Nephron (organoid): ENCODE data around the gene PKD1L1.

Experiments
- H3K27ac Mint-ChIP-seq, 3 experiments: 2 replicates each; pipeline ENCODE4 v1.8.0; 2020; ENCODE audit warnings: mixed read lengths in 3 of 3, mild to moderate bottlenecking in 2 of 3, moderate library complexity in 1 of 3
- H3K27me3 Mint-ChIP-seq: 2 replicates; pipeline ENCODE4 v1.8.0; 2021; ENCODE audit warnings: low read depth, mild to moderate bottlenecking, moderate library complexity, mixed read lengths
- H3K36me3 Mint-ChIP-seq: 2 replicates; pipeline ENCODE4 v1.8.0; 2020; ENCODE audit warnings: low read depth, mixed read lengths
- H3K4me1 Mint-ChIP-seq: 2 replicates; pipeline ENCODE4 v1.8.0; 2020; ENCODE audit warnings: mixed read lengths
- H3K4me3 Mint-ChIP-seq, 3 experiments: 2 replicates each; pipeline ENCODE4 v1.8.0; 2020; ENCODE audit warnings: mild to moderate bottlenecking in 3 of 3, mixed read lengths in 3 of 3, moderate library complexity in 2 of 3
- H3K9me3 Mint-ChIP-seq: 2 replicates; pipeline ENCODE4 v1.8.0; 2020; ENCODE audit warnings: mixed read lengths
- TF ChIP-seq, protein P1 (sequence below), 3 experiments: fragments of 200-600 bp; sonication (generic); IDR thresholded peaks; one replicate each; pipeline ENCODE4 v1.5.0; 2021; ENCODE audit warnings: antibody characterized with exemption in 3 of 3; ENCODE audit not compliant: unreplicated experiment in 3 of 3

The PKD1L1 gene

DNA sequence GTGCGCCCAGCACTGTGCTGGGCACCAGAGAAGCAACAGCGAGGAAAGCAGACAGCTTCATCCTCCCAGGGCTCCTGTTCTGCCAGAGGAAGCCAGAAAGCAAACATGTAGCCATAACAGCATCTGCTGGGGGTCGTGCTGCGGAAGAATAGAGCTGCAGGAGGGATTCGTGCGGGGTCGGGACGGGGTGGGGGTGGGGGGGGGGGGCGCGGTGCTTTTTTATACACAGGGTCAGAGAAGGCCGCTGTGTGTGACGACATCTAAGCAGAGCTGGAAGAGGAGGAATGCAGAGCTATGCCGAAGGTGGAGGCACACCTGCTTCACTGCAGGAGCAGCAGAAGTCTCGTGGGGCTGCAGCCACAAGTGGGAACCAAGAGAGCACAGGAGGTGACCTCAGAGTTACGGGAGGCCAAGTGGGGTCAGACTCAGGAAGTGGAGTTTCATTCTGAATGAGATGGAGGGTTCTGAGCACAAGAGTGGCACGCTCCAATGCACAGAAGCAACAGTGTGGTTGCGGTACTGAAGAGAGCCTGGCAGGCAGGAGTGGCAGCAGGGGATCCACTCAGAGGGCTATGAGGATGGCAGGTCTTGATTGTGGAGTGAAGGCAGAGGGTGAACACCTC lies 11.1 kb downstream of the PKD1L1 start:
- Mint-ChIP-seq H3K4me1 (no peaks in the 10 kb centered on the region), H3K27ac (no peak overlapping the region), H3K4me3 (no peak overlapping the region), H3K27me3 (peaks cover 7% of the 10 kb centered on the region), H3K36me3 (no peaks in the 10 kb centered on the region), H3K9me3 (no peaks in the 10 kb centered on the region)
- TF ChIP-seq, protein P1, sequence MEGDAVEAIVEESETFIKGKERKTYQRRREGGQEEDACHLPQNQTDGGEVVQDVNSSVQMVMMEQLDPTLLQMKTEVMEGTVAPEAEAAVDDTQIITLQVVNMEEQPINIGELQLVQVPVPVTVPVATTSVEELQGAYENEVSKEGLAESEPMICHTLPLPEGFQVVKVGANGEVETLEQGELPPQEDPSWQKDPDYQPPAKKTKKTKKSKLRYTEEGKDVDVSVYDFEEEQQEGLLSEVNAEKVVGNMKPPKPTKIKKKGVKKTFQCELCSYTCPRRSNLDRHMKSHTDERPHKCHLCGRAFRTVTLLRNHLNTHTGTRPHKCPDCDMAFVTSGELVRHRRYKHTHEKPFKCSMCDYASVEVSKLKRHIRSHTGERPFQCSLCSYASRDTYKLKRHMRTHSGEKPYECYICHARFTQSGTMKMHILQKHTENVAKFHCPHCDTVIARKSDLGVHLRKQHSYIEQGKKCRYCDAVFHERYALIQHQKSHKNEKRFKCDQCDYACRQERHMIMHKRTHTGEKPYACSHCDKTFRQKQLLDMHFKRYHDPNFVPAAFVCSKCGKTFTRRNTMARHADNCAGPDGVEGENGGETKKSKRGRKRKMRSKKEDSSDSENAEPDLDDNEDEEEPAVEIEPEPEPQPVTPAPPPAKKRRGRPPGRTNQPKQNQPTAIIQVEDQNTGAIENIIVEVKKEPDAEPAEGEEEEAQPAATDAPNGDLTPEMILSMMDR (IDR thresholded peaks at IDR 0.05; ENCODE audit: unreplicated experiment in 3 of 3), result no peak

DNA sequence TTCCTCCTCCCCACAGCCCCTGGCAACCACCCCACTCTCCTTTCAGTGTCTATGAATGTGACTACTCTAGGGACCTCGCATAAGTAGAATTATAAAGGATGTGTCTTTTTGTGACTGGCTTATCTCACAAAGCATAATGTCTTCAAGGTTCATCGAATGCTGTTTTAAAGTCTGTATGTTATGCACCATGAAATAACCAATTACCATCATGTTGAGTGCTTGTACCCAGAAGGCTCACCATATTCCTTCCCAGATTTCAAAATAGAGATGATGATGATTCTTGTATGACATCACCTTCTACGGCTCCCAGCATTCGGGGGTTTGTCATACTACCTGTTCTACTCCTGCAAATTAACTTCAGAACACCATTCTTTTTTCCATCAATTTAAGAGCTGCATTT lies 11.9 kb downstream of the PKD1L1 start:
- Mint-ChIP-seq H3K27ac (no peak overlapping the region), H3K4me3 (no peak overlapping the region), H3K27me3 (peaks cover 7% of the 10 kb centered on the region), H3K4me1 (no peaks in the 10 kb centered on the region), H3K36me3 (no peaks in the 10 kb centered on the region), H3K9me3 (no peaks in the 10 kb centered on the region)
- TF ChIP-seq, protein P1 (IDR thresholded peaks at IDR 0.05; ENCODE audit: unreplicated experiment in 3 of 3), result no peak

DNA sequence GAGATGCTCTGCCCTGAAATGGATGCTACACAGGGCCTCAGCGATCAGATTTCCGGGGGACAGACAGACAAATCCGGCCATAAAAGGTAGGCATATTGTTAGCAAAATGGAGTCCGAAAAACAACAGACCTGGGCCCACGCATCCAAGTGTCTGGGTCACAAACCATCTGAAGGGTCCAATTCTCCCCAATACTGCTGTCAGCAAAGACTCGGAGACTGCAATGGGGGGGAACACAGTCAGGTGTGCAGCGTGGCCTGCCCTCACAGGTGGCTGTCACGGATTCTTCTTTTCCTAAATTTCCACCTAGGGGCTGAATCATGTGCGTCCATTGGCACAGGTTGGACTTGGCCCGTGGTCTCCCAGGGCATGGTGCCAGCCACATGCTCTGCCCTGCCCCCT lies 12.9 kb downstream of the PKD1L1 start:
- H3K27ac Mint-ChIP-seq, result no peak overlapping the region
- H3K4me3 Mint-ChIP-seq, result no peak overlapping the region
- TF ChIP-seq, protein P1 (IDR thresholded peaks at IDR 0.05; ENCODE audit: unreplicated experiment in 3 of 3), result no peak
- H3K4me1 Mint-ChIP-seq, result no peaks in the 10 kb centered on the region
- no peaks in the 10 kb centered on the region for H3K9me3 Mint-ChIP-seq
- peaks cover 7% of the 10 kb centered on the region for H3K27me3 Mint-ChIP-seq
- no peaks in the 10 kb centered on the region for H3K36me3 Mint-ChIP-seq

DNA sequence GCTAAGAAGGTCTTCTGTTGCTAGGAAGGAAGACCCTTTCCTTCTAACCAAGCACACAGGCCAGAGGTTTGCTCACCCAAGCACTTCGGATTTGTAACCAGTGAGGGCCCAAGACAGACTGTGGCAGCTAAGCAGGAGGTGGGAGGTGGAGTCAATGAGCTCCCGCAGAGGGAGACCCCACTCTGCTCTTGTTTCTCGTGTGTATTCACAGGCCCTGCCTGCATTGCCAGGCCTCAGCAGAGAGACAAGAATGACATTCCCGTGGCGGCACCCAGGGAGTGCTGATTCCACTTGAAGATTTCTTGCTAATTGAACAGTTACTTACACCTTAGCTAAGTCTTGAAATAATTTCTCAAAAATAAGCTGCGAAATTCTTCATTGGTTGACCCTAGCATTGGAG lies 13.4 kb downstream of the PKD1L1 start:
- peaks cover 6% of the 10 kb centered on the region for H3K27me3 Mint-ChIP-seq
- H3K4me3 Mint-ChIP-seq, result no peak overlapping the region
- no peaks in the 10 kb centered on the region for H3K4me1 Mint-ChIP-seq
- H3K27ac Mint-ChIP-seq, result no peak overlapping the region
- H3K36me3 Mint-ChIP-seq, result no peaks in the 10 kb centered on the region
- TF ChIP-seq, protein P1 (IDR thresholded peaks at IDR 0.05; ENCODE audit: unreplicated experiment in 3 of 3), result no peak
- H3K9me3 Mint-ChIP-seq, result no peaks in the 10 kb centered on the region

DNA sequence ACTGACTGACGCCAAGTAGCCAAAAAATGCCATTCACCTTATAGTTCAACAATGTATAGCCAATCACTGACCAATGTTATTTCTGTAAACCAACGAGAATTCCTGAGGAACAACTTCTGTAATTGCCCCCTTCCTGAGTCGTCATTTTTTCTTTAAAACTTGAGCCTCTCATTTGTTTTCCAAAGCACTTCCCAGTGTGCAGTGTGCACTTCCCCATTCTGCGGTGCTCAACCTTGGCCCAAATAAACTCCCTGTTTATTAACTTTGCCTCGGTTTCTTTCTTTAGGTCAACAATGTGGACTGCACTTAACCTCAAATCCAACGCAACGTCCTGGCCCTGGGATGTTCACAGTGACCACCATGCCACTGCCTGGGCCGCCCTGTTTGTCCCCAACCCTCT lies 15.1 kb downstream of the PKD1L1 start:
- no peaks in the 10 kb centered on the region for H3K36me3 Mint-ChIP-seq
- no peaks in the 10 kb centered on the region for H3K4me1 Mint-ChIP-seq
- TF ChIP-seq, protein P1 (IDR thresholded peaks at IDR 0.05; ENCODE audit: unreplicated experiment in 3 of 3), result no peak
- no peaks in the 10 kb centered on the region for H3K9me3 Mint-ChIP-seq
- H3K27me3 Mint-ChIP-seq, result peaks cover 6% of the 10 kb centered on the region
- no peak overlapping the region for H3K4me3 Mint-ChIP-seq
- H3K27ac Mint-ChIP-seq, result no peak overlapping the region

DNA sequence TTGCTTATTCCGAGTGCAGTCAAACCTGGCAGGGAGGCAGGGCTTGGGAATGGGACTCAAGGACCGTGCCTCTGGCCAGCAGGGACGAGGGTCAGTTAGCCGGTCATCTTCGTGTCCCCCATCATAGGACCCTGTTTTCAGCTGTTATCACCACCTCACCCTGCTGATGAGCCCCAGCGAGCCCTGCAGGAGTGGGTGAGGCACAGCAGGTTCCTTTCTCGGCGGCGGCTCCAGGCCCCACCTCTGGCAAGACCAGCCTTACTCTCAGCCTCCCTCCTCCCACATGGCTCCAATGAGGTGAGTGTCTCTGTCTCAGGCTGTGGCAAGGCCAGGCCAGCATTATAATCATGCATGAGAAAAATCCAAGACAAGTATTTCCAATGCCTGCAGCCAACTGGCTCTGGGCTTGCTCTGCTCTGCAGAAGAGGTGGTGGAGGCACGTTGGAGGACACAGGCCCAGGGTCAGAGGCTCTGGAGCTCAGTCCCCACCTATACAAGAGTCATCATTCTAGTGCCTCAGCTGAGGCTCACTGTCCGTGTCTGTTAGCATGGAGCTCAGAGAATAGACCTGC lies 15.7 kb downstream of the PKD1L1 start:
- TF ChIP-seq, protein P1 (IDR thresholded peaks at IDR 0.05; ENCODE audit: unreplicated experiment in 3 of 3), result no peak
- no peaks in the 10 kb centered on the region for H3K36me3 Mint-ChIP-seq
- H3K4me3 Mint-ChIP-seq, result no peak overlapping the region
- no peak overlapping the region for H3K27ac Mint-ChIP-seq
- H3K9me3 Mint-ChIP-seq, result no peaks in the 10 kb centered on the region
- H3K4me1 Mint-ChIP-seq, result no peaks in the 10 kb centered on the region
- peaks cover 3% of the 10 kb centered on the region for H3K27me3 Mint-ChIP-seq
